ENCODE measurements around the gene KIR2DL1.
"Not testable (repeated sequence)": the region's sequence is repeated elsewhere in the genome, so short reads cannot be mapped to it uniquely, and the experiment has no call there.

KIR2DL1 gene

DNA sequence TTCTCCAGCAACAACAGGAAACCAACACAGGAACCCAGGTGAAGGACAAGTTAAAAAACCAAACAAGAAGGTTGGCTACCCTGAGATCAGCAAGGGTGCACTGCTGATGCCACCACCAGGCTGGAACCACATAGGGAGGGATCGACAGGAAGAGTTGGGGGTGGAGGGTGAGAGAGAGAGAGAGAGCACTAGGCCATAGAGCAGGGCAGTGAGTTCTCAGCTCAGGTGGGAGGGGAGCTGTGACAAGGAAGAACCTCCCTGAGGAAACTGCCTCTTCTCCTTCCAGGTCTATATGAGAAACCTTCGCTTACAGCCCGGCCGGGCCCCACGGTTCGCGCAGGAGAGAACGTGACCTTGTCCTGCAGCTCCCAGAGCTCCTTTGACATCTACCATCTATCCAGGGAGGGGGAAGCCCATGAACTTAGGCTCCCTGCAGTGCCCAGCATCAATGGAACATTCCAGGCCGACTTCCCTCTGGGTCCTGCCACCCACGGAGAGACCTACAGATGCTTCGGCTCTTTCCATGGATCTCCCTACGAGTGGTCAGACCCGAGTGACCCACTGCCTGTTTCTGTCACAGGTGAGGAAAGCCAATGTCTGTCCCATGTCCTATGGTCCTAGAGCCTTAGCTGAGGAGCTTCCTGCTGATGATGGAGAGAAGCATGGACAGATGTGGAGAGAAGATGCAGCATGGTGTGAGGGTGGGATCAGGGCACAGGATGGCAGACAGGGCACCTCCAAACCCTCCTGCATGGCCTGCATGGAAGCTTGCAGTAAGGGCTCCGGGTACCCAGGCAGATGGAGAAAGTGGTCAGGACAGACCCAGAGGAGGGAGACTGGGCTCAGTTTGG lies 36.3 kb downstream of the KIR2DL1 start:
- Histone ChIP-seq H3K9ac (no peak overlapping the region), H3K36me3 (ENCODE audit: insufficient read depth) (no peaks in the 10 kb centered on the region), H3K27ac (no peak overlapping the region), H4K20me1 (ENCODE audit: insufficient read depth) (no peaks in the 10 kb centered on the region), H2AFZ (ENCODE audit: low read depth) (no peak overlapping the region), H3K27me3 (ENCODE audit: insufficient read depth, low read depth) (peaks cover 16% of the 10 kb centered on the region; the same call in 1 of the 2 replicates), H3K79me2 (ENCODE audit: insufficient read depth, low read depth) (no peaks in the 10 kb centered on the region), H3K4me2 (no peak overlapping the region), H3K4me3 (IDR thresholded peaks at IDR 0.05; ENCODE audit: insufficient read depth, low read depth, low read length) (no peak overlapping the region), H3K4me1 (ENCODE audit: low read depth, poor library complexity, severe bottlenecking) (no peaks in the 10 kb centered on the region)
- TF ChIP-seq, protein P1, sequence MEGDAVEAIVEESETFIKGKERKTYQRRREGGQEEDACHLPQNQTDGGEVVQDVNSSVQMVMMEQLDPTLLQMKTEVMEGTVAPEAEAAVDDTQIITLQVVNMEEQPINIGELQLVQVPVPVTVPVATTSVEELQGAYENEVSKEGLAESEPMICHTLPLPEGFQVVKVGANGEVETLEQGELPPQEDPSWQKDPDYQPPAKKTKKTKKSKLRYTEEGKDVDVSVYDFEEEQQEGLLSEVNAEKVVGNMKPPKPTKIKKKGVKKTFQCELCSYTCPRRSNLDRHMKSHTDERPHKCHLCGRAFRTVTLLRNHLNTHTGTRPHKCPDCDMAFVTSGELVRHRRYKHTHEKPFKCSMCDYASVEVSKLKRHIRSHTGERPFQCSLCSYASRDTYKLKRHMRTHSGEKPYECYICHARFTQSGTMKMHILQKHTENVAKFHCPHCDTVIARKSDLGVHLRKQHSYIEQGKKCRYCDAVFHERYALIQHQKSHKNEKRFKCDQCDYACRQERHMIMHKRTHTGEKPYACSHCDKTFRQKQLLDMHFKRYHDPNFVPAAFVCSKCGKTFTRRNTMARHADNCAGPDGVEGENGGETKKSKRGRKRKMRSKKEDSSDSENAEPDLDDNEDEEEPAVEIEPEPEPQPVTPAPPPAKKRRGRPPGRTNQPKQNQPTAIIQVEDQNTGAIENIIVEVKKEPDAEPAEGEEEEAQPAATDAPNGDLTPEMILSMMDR (conservative IDR thresholded peaks at IDR 0.05; ENCODE audit: low read depth, low read length), result no peak

- H2AFZ ChIP-seq (ENCODE audit: low read depth), result no peak overlapping the region
- H3K27ac ChIP-seq, result no peak overlapping the region
- TF ChIP-seq, protein P1 (conservative IDR thresholded peaks at IDR 0.05; ENCODE audit: low read depth, low read length), result no peak
- no peak overlapping the region for H3K4me3 ChIP-seq (IDR thresholded peaks at IDR 0.05; ENCODE audit: insufficient read depth, low read depth, low read length)
- H3K36me3 ChIP-seq (ENCODE audit: insufficient read depth), result no peaks in the 10 kb centered on the region
- no peaks in the 10 kb centered on the region for H4K20me1 ChIP-seq (ENCODE audit: insufficient read depth)
- H3K9ac ChIP-seq, result no peak overlapping the region
- H3K4me1 ChIP-seq (ENCODE audit: low read depth, poor library complexity, severe bottlenecking), result no peaks in the 10 kb centered on the region
- H3K4me2 ChIP-seq, result no peak overlapping the region
- peaks cover 17% of the 10 kb centered on the region; the same call in 1 of the 2 replicates for H3K27me3 ChIP-seq (ENCODE audit: insufficient read depth, low read depth)
- H3K79me2 ChIP-seq (ENCODE audit: insufficient read depth, low read depth), result no peaks in the 10 kb centered on the region
These were observed 36.9 kb downstream of the KIR2DL1 start for GRCh38 chr19:54806516-54806838.

GRCh38 chr19:54814571-54814970 lies 45.0 kb downstream of the KIR2DL1 start:
- not testable (repeated sequence) for H3K4me2 ChIP-seq; H4K20me1 ChIP-seq (ENCODE audit: insufficient read depth); H3K79me2 ChIP-seq (ENCODE audit: insufficient read depth, low read depth)

DNA sequence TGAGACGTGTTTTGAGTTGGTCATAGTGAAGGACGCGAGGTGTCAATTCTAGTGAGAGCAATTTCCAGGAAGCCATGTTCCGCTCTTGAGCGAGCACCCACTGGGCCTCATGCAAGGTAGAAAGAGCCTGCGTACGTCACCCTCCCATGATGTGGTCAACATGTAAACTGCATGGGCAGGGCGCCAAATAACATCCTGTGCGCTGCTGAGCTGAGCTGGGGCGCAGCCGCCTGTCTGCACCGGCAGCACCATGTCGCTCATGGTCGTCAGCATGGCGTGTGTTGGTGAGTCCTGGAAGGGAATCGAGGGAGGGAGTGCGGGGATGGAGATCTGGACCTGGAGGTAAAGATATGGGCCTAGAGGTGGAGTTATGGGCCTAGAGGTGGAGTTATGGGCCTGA lies 46.7 kb downstream of the KIR2DL1 start, which contains the start of gene KIR3DL1:
TSS of gene KIR3DL1 (plus strand) at position 218 of the 400 bp plus-strand sequence.
- H3K27ac ChIP-seq; H3K4me1 ChIP-seq (ENCODE audit: low read depth, poor library complexity, severe bottlenecking); H2AFZ ChIP-seq (ENCODE audit: low read depth); H4K20me1 ChIP-seq (ENCODE audit: insufficient read depth); H3K4me3 ChIP-seq (IDR thresholded peaks at IDR 0.05; ENCODE audit: insufficient read depth, low read depth, low read length); H3K27me3 ChIP-seq (ENCODE audit: insufficient read depth, low read depth); H3K36me3 ChIP-seq (ENCODE audit: insufficient read depth); H3K79me2 ChIP-seq (ENCODE audit: insufficient read depth, low read depth); H3K9ac ChIP-seq; H3K4me2 ChIP-seq: not testable (repeated sequence)

More at GRCh38 chr19:54814571-54814970, 45.0 kb downstream of the KIR2DL1 start:
- not testable (repeated sequence) for H3K36me3 ChIP-seq (ENCODE audit: insufficient read depth); H3K27ac ChIP-seq; H2AFZ ChIP-seq (ENCODE audit: low read depth); H3K4me1 ChIP-seq (ENCODE audit: low read depth, poor library complexity, severe bottlenecking); H3K9ac ChIP-seq; H3K27me3 ChIP-seq (ENCODE audit: insufficient read depth, low read depth); H3K4me3 ChIP-seq (IDR thresholded peaks at IDR 0.05; ENCODE audit: insufficient read depth, low read depth, low read length)

DNA sequence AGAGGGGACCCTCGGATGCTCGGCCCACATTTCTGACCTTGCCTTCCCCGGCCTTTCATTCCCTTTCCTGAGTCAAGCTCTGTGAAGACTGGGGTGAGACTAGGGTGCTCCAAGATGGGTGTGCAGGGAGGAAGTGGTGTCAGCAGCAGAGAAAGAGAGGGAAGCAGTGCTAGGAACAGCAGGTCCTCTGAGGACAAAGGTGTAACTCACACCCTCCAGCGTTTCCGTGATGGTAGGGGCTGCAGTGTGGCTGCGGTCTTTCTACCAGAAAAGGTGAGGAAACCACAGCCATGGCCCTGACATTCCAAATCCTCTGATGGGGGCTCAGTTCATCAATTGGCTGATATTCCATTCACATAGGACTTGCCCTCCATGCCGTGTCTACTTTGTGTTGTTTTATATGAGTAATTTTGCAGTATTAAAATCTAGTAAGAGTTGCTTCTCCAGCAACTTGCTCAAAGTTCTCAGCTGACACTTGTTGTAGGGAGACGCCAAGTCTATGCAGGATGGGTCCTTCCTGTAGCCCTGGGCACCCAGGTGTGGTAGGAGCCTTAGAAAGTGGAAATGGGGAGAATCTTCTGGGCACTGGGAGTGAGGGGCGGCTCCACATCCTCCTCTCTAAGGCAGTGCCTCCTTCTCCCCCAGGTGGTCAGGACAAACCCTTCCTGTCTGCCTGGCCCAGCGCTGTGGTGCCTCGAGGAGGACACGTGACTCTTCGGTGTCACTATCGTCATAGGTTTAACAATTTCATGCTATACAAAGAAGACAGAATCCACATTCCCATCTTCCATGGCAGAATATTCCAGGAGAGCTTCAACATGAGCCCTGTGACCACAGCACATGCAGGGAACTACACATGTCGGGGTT lies 48.3 kb downstream of the KIR2DL1 start:
- Histone ChIP-seq H4K20me1 (ENCODE audit: insufficient read depth) (no peaks in the 10 kb centered on the region), H3K9ac (no peak overlapping the region), H3K4me2 (no peak overlapping the region), H3K4me1 (ENCODE audit: low read depth, poor library complexity, severe bottlenecking) (no peaks in the 10 kb centered on the region), H3K27me3 (ENCODE audit: insufficient read depth, low read depth) (no peaks in the 10 kb centered on the region; the same call in 1 of the 2 replicates), H3K79me2 (ENCODE audit: insufficient read depth, low read depth) (no peaks in the 10 kb centered on the region), H3K36me3 (ENCODE audit: insufficient read depth) (no peaks in the 10 kb centered on the region), H3K4me3 (IDR thresholded peaks at IDR 0.05; ENCODE audit: insufficient read depth, low read depth, low read length) (no peak overlapping the region), H3K27ac (no peak overlapping the region), H2AFZ (ENCODE audit: low read depth) (no peak overlapping the region)
- TF ChIP-seq, protein P1 (conservative IDR thresholded peaks at IDR 0.05; ENCODE audit: low read depth, low read length), result no peak

- H2AFZ ChIP-seq (ENCODE audit: low read depth); H3K4me1 ChIP-seq (ENCODE audit: low read depth, poor library complexity, severe bottlenecking); H3K9ac ChIP-seq; H3K27ac ChIP-seq; H3K4me2 ChIP-seq; H3K4me3 ChIP-seq (IDR thresholded peaks at IDR 0.05; ENCODE audit: insufficient read depth, low read depth, low read length); H4K20me1 ChIP-seq (ENCODE audit: insufficient read depth); H3K79me2 ChIP-seq (ENCODE audit: insufficient read depth, low read depth); H3K27me3 ChIP-seq (ENCODE audit: insufficient read depth, low read depth); H3K36me3 ChIP-seq (ENCODE audit: insufficient read depth): not testable (repeated sequence)
These were observed 54.8 kb downstream of the KIR2DL1 start for GRCh38 chr19:54824416-54824815.

GRCh38 chr19:54825326-54825725 lies 55.7 kb downstream of the KIR2DL1 start:
- H3K4me2 ChIP-seq, H3K9ac ChIP-seq: not testable (repeated sequence)

More at GRCh38 chr19:54825326-54825725, 55.7 kb downstream of the KIR2DL1 start:
- H3K36me3 ChIP-seq (ENCODE audit: insufficient read depth); H3K27ac ChIP-seq; H3K4me3 ChIP-seq (IDR thresholded peaks at IDR 0.05; ENCODE audit: insufficient read depth, low read depth, low read length); H2AFZ ChIP-seq (ENCODE audit: low read depth); H3K4me1 ChIP-seq (ENCODE audit: low read depth, poor library complexity, severe bottlenecking); H3K79me2 ChIP-seq (ENCODE audit: insufficient read depth, low read depth); H3K27me3 ChIP-seq (ENCODE audit: insufficient read depth, low read depth); H4K20me1 ChIP-seq (ENCODE audit: insufficient read depth): not testable (repeated sequence)
